IPS-18a (cell line): ENCODE measurements around the gene CDH11.

Source experiments
- H3K27ac ChIP-seq: one replicate; pipeline ENCODE4 v1.5.1; 2013; ENCODE audit warnings: low read length
- H3K27me3 ChIP-seq: one replicate; pipeline ENCODE4 v1.6.1; 2013; ENCODE audit warnings: mild to moderate bottlenecking, low read length; ENCODE audit not compliant: control insufficient read depth, insufficient read depth
- H3K36me3 ChIP-seq: one replicate; pipeline ENCODE4 v1.6.1; 2013; ENCODE audit warnings: low read depth, low read length; ENCODE audit not compliant: control insufficient read depth
- H3K4me1 ChIP-seq: one replicate; pipeline ENCODE4 v1.6.1; 2013; ENCODE audit warnings: low read depth, low read length; ENCODE audit not compliant: control insufficient read depth
- H3K4me3 ChIP-seq: one replicate; pipeline ENCODE4 v1.5.1; 2013; ENCODE audit warnings: low read length
- H3K9ac ChIP-seq: one replicate; pipeline ENCODE4 v1.6.1; 2013; ENCODE audit warnings: mild to moderate bottlenecking, low read length, moderate library complexity
- H3K9me3 ChIP-seq: one replicate; pipeline ENCODE4 v1.6.1; 2013; ENCODE audit warnings: low read depth, low read length; ENCODE audit not compliant: control insufficient read depth

The CDH11 gene

GRCh38 chr16:65124212-65124548 lies 2.3 kb upstream of the CDH11 start:
- no peak overlapping the region for H3K27ac ChIP-seq
- no peaks in the 10 kb centered on the region for H3K36me3 ChIP-seq
- peaks cover 67% of the 10 kb centered on the region for H3K27me3 ChIP-seq
- H3K4me3 ChIP-seq, result peak overlapping the region; percentile 83
- H3K9me3 ChIP-seq, result no peaks in the 10 kb centered on the region
- H3K9ac ChIP-seq, result no peak overlapping the region
- peaks cover 12% of the 10 kb centered on the region for H3K4me1 ChIP-seq

GRCh38 chr16:65123396-65124211 lies 1.7 kb upstream of the CDH11 start:
- Histone ChIP-seq H3K4me1 (peaks cover 12% of the 10 kb centered on the region), H3K9me3 (no peaks in the 10 kb centered on the region), H3K4me3 (peak overlapping the region; percentile 83), H3K9ac (no peak overlapping the region), H3K27me3 (peaks cover 73% of the 10 kb centered on the region), H3K36me3 (no peaks in the 10 kb centered on the region), H3K27ac (no peak overlapping the region)

- Histone ChIP-seq H3K4me3 (peak overlapping the region; percentile 83), H3K27me3 (peaks cover 75% of the 10 kb centered on the region), H3K36me3 (no peaks in the 10 kb centered on the region), H3K27ac (no peak overlapping the region), H3K9ac (peak overlapping the region; percentile 32), H3K4me1 (peaks cover 13% of the 10 kb centered on the region), H3K9me3 (no peaks in the 10 kb centered on the region)
Measured at GRCh38 chr16:65122724-65123395, 997 bp upstream of the CDH11 start.

- H3K9ac ChIP-seq, result peak overlapping the region; percentile 46
- peak overlapping the region; percentile 81 for H3K4me3 ChIP-seq
- H3K9me3 ChIP-seq, result no peaks in the 10 kb centered on the region
- peaks cover 24% of the 10 kb centered on the region for H3K4me1 ChIP-seq
- no peak overlapping the region for H3K27ac ChIP-seq
- H3K36me3 ChIP-seq, result no peaks in the 10 kb centered on the region
- H3K27me3 ChIP-seq, result peaks cover 72% of the 10 kb centered on the region
Measured at GRCh38 chr16:65120831-65121721, 787 bp downstream of the CDH11 start.

- Histone ChIP-seq H3K9me3 (no peaks in the 10 kb centered on the region), H3K27me3 (peaks cover 66% of the 10 kb centered on the region), H3K4me1 (peaks cover 24% of the 10 kb centered on the region), H3K9ac (peak overlapping the region; percentile 20), H3K4me3 (peak overlapping the region; percentile 81), H3K36me3 (no peaks in the 10 kb centered on the region), H3K27ac (no peak overlapping the region)
Measured at GRCh38 chr16:65120461-65120830, 1.4 kb downstream of the CDH11 start.

GRCh38 chr16:65119901-65120401 lies 1.9 kb downstream of the CDH11 start:
- no peak overlapping the region for H3K27ac ChIP-seq
- peaks cover 24% of the 10 kb centered on the region for H3K4me1 ChIP-seq
- H3K9ac ChIP-seq, result peak overlapping the region; percentile 20
- peak overlapping the region; percentile 81 for H3K4me3 ChIP-seq
- H3K27me3 ChIP-seq, result peaks cover 61% of the 10 kb centered on the region
- H3K36me3 ChIP-seq, result no peaks in the 10 kb centered on the region
- no peaks in the 10 kb centered on the region for H3K9me3 ChIP-seq

GRCh38 chr16:65119435-65119834 lies 2.4 kb downstream of the CDH11 start:
- H3K4me3 ChIP-seq, result peak overlapping the region; percentile 81
- no peak overlapping the region for H3K27ac ChIP-seq
- peaks cover 24% of the 10 kb centered on the region for H3K4me1 ChIP-seq
- H3K9ac ChIP-seq, result no peak overlapping the region
- no peaks in the 10 kb centered on the region for H3K9me3 ChIP-seq
- H3K27me3 ChIP-seq, result peaks cover 56% of the 10 kb centered on the region
- H3K36me3 ChIP-seq, result no peaks in the 10 kb centered on the region

GRCh38 chr16:65118871-65119270 lies 3.0 kb downstream of the CDH11 start:
- Histone ChIP-seq H3K9ac (no peak overlapping the region), H3K36me3 (no peaks in the 10 kb centered on the region), H3K27ac (no peak overlapping the region), H3K27me3 (peaks cover 50% of the 10 kb centered on the region), H3K4me1 (peaks cover 23% of the 10 kb centered on the region), H3K9me3 (no peaks in the 10 kb centered on the region), H3K4me3 (no peak overlapping the region)

- Histone ChIP-seq H3K4me1 (peaks cover 21% of the 10 kb centered on the region), H3K4me3 (peak overlapping the region; percentile 8), H3K27ac (no peak overlapping the region), H3K9ac (no peak overlapping the region), H3K36me3 (no peaks in the 10 kb centered on the region), H3K9me3 (no peaks in the 10 kb centered on the region), H3K27me3 (peaks cover 41% of the 10 kb centered on the region)
Measured at GRCh38 chr16:65117811-65118448, 3.9 kb downstream of the CDH11 start.

- Histone ChIP-seq H3K9ac (no peak overlapping the region), H3K36me3 (no peaks in the 10 kb centered on the region), H3K9me3 (no peaks in the 10 kb centered on the region), H3K4me1 (peaks cover 21% of the 10 kb centered on the region), H3K27ac (no peak overlapping the region), H3K27me3 (peaks cover 34% of the 10 kb centered on the region), H3K4me3 (no peak overlapping the region)
Measured at GRCh38 chr16:65116818-65117430, 4.9 kb downstream of the CDH11 start.
